Activated CD4-positive, alpha-beta T cell treated with anti-CD3 and anti-CD28 coated beads for 36 hours (primary cell): ENCODE measurements around the gene CSTPP1. TPM values are rescaled to one million over a fixed set of nuclear protein-coding genes. Genes with fewer than 3 reads are reported as not detected.
"Not testable (repeated sequence)": the region's sequence is repeated elsewhere in the genome, so short reads cannot be mapped to it uniquely, and the experiment has no call there.

Experiments
- ATAC-seq: fragments of 200-7000 bp; cut with Tn5 transposase; one replicate; pipeline ENCODE4 v1.10.0; 2021; ENCODE audit warnings: mild to moderate bottlenecking, moderate library complexity
- CTCF ChIA-PET: fragments of 350-600 bp; sonication (Branson Sonifier 250); formaldehyde crosslinking; loops from one replicate; lab custom pipeline; 2021; ENCODE audit warnings: antibody characterized with exemption; lab: Charles Lee
- POLR2A ChIA-PET: fragments of 350-600 bp; sonication (Branson Sonifier 250); formaldehyde crosslinking; loops from one replicate; lab custom pipeline; 2021; ENCODE audit warnings: antibody characterized with exemption, inconsistent platforms; lab: Charles Lee
- DNase-seq: peaks from one replicate; pipeline ENCODE4 v3.0.0-alpha.2; 2020
- H3K27ac Mint-ChIP-seq: one replicate; pipeline ENCODE4 v1.8.0; 2021; ENCODE audit warnings: mixed read lengths
- H3K27me3 Mint-ChIP-seq: one replicate; pipeline ENCODE4 v1.8.0; 2021; ENCODE audit warnings: mixed read lengths
- H3K36me3 Mint-ChIP-seq: one replicate; pipeline ENCODE4 v1.8.0; 2021; ENCODE audit warnings: low read depth, mixed read lengths
- H3K4me1 Mint-ChIP-seq: one replicate; pipeline ENCODE4 v1.8.0; 2021; ENCODE audit warnings: mixed read lengths
- H3K4me3 Mint-ChIP-seq: one replicate; pipeline ENCODE4 v1.8.0; 2021; ENCODE audit warnings: mild to moderate bottlenecking, moderate library complexity, mixed read lengths
- H3K9me3 Mint-ChIP-seq: one replicate; pipeline ENCODE4 v1.8.0; 2021; ENCODE audit warnings: low read depth, mixed read lengths
- intact Hi-C, 2 experiments: fragments of 100-400 bp; cut with DNase I in 1 of 2; cut with micrococcal nuclease in 1 of 2; formaldehyde crosslinking; loops; one replicate each; pipeline versions ENCODE4 v1.14.2 to v1.15.1; 2022 to 2024; cut with DNase I, micrococcal nuclease
- total RNA-seq, 2 experiments: library from RNA; stranded (reverse); gene quantifications; one replicate each; pipeline ENCODE4 v1.2.3, GENCODE V29; 2021

CSTPP1 gene
- total RNA-seq, 2 experiments from 2014 or later = 17.9 to 18.6 TPM

- DNase-seq (no peak), ATAC-seq (no peak)
- intact Hi-C loops = no loop called here
- peaks cover 5% of the 10 kb centered on the region for H3K36me3 Mint-ChIP-seq
- no peaks in the 10 kb centered on the region for H3K27me3 Mint-ChIP-seq
- H3K4me3 Mint-ChIP-seq = no peak overlapping the region
- peak overlapping the region; percentile 5 for H3K27ac Mint-ChIP-seq
- peaks cover 10% of the 10 kb centered on the region for H3K4me1 Mint-ChIP-seq
- ChIA-PET POLR2A (no interaction called here), CTCF (interaction anchor here (0.7 to 1.8 kb wide), 2 partner anchors 10 to 95 kb away, joined by 3 to 7 read pairs; no protein-coding TSS in a partner anchor)
- no peaks in the 10 kb centered on the region for H3K9me3 Mint-ChIP-seq
Observed at GRCh38 chr11:46953093-46953492, 16.5 kb downstream of the CSTPP1 start.

GRCh38 chr11:46958777-46959176 is 22.2 kb downstream of the CSTPP1 start:
- H3K4me1 Mint-ChIP-seq = no peaks in the 10 kb centered on the region
- H3K27me3 Mint-ChIP-seq = no peaks in the 10 kb centered on the region
- intact Hi-C loops = no loop called here
- H3K36me3 Mint-ChIP-seq = peaks cover 34% of the 10 kb centered on the region
- H3K9me3 Mint-ChIP-seq = peaks cover 4% of the 10 kb centered on the region
- no peak for DNase-seq
- no peak overlapping the region for H3K27ac Mint-ChIP-seq
- ChIA-PET POLR2A (no interaction called here), CTCF (no interaction called here)
- no peak for ATAC-seq
- no peak overlapping the region for H3K4me3 Mint-ChIP-seq

- ATAC-seq (no peak), DNase-seq (no peak)
- H3K36me3 Mint-ChIP-seq = peaks cover 38% of the 10 kb centered on the region
- no peaks in the 10 kb centered on the region for H3K4me1 Mint-ChIP-seq
- peaks cover 4% of the 10 kb centered on the region for H3K9me3 Mint-ChIP-seq
- ChIA-PET CTCF (no interaction called here), POLR2A (no interaction called here)
- no peak overlapping the region for H3K4me3 Mint-ChIP-seq
- H3K27me3 Mint-ChIP-seq = no peaks in the 10 kb centered on the region
- intact Hi-C loops = no loop called here
- no peak overlapping the region for H3K27ac Mint-ChIP-seq
Observed at GRCh38 chr11:46961041-46961440, 24.5 kb downstream of the CSTPP1 start.

GRCh38 chr11:46961886-46962285 is 25.3 kb downstream of the CSTPP1 start:
- H3K36me3 Mint-ChIP-seq = peaks cover 38% of the 10 kb centered on the region
- H3K9me3 Mint-ChIP-seq, intact Hi-C loops, H3K4me1 Mint-ChIP-seq, ATAC-seq, POLR2A ChIA-PET, H3K27me3 Mint-ChIP-seq, DNase-seq, H3K27ac Mint-ChIP-seq, H3K4me3 Mint-ChIP-seq: not testable (repeated sequence)
- CTCF ChIA-PET = interaction anchor here (2.4 kb wide), 1 partner anchor 10 kb away, joined by 7 read pairs; no protein-coding TSS in a partner anchor

- intact Hi-C loops = no loop called here
- H3K9me3 Mint-ChIP-seq = peaks cover 4% of the 10 kb centered on the region
- no peak for ATAC-seq
- no peak for DNase-seq
- ChIA-PET CTCF (interaction anchor here (0.9 to 2.7 kb wide), 4 partner anchors 12 to 44 kb away, joined by 3 to 7 read pairs (median 5); partner anchors contain the start of gene CSTPP1), POLR2A (interaction anchor here (0.7 kb wide), 1 partner anchor 97 kb away, joined by 12 read pairs; no protein-coding TSS in a partner anchor)
- no peak overlapping the region for H3K27ac Mint-ChIP-seq
- H3K4me1 Mint-ChIP-seq = no peaks in the 10 kb centered on the region
- H3K27me3 Mint-ChIP-seq = no peaks in the 10 kb centered on the region
- H3K4me3 Mint-ChIP-seq = no peak overlapping the region
- H3K36me3 Mint-ChIP-seq = peaks cover 28% of the 10 kb centered on the region
Observed at GRCh38 chr11:46963844-46964243, 27.3 kb downstream of the CSTPP1 start.

- no peak for ATAC-seq
- intact Hi-C loops = no loop called here
Observed at GRCh38 chr11:46966773-46967172, 30.2 kb downstream of the CSTPP1 start.

GRCh38 chr11:46967962-46968361 is 31.4 kb downstream of the CSTPP1 start:
- Mint-ChIP-seq H3K36me3 (peaks cover 5% of the 10 kb centered on the region), H3K9me3 (no peaks in the 10 kb centered on the region), H3K27me3 (no peaks in the 10 kb centered on the region), H3K4me1 (no peaks in the 10 kb centered on the region), H3K4me3 (no peak overlapping the region), H3K27ac (no peak overlapping the region)
- POLR2A ChIA-PET = no interaction called here
- DNase-seq (no peak), ATAC-seq (no peak)
- intact Hi-C loops = no loop called here
- CTCF ChIA-PET = interaction anchor here (0.6 kb wide), 1 partner anchor 30 kb away, joined by 3 read pairs; no protein-coding TSS in a partner anchor

More at GRCh38 chr11:46966773-46967172, 30.2 kb downstream of the CSTPP1 start:
- no peak overlapping the region for H3K27ac Mint-ChIP-seq
- ChIA-PET POLR2A (no interaction called here), CTCF (interaction anchor here (0.9 to 1.2 kb wide), 2 partner anchors 8 to 186 kb away, joined by 3 to 4 read pairs; no protein-coding TSS in a partner anchor)
- no peak for DNase-seq
- peaks cover 9% of the 10 kb centered on the region for H3K36me3 Mint-ChIP-seq
- no peak overlapping the region for H3K4me3 Mint-ChIP-seq
- H3K4me1 Mint-ChIP-seq = no peaks in the 10 kb centered on the region
- H3K27me3 Mint-ChIP-seq = no peaks in the 10 kb centered on the region
- H3K9me3 Mint-ChIP-seq = no peaks in the 10 kb centered on the region

GRCh38 chr11:46969379-46969778 is 32.8 kb downstream of the CSTPP1 start:
- POLR2A ChIA-PET = no interaction called here
- no peak overlapping the region for H3K4me3 Mint-ChIP-seq
- intact Hi-C loops = no loop called here
- DNase-seq = no peak
- no peaks in the 10 kb centered on the region for H3K4me1 Mint-ChIP-seq
- no peak for ATAC-seq
- H3K27me3 Mint-ChIP-seq = no peaks in the 10 kb centered on the region
- H3K27ac Mint-ChIP-seq = no peak overlapping the region
- CTCF ChIA-PET = interaction anchor here (0.9 kb wide), 1 partner anchor 87 kb away, joined by 3 read pairs; no protein-coding TSS in a partner anchor
- peaks cover 4% of the 10 kb centered on the region for H3K36me3 Mint-ChIP-seq
- H3K9me3 Mint-ChIP-seq = no peaks in the 10 kb centered on the region

- CTCF ChIA-PET = no interaction called here
- H3K27ac Mint-ChIP-seq = no peak overlapping the region
- H3K36me3 Mint-ChIP-seq = no peaks in the 10 kb centered on the region
- POLR2A ChIA-PET = interaction anchor here (0.7 kb wide), 1 partner anchor 48 kb away, joined by 3 read pairs; no protein-coding TSS in a partner anchor
- no peak for ATAC-seq
- H3K4me3 Mint-ChIP-seq = no peak overlapping the region
- intact Hi-C loops = no loop called here
- H3K27me3 Mint-ChIP-seq = no peaks in the 10 kb centered on the region
- H3K4me1 Mint-ChIP-seq = peaks cover 6% of the 10 kb centered on the region
- no peaks in the 10 kb centered on the region for H3K9me3 Mint-ChIP-seq
- DNase-seq = no peak
Observed at GRCh38 chr11:46970913-46971625, 34.5 kb downstream of the CSTPP1 start.

GRCh38 chr11:46972343-46972742 is 35.8 kb downstream of the CSTPP1 start:
- POLR2A ChIA-PET = no interaction called here
- ATAC-seq = no peak

GRCh38 chr11:46972821-46973220 is 36.3 kb downstream of the CSTPP1 start:
- Mint-ChIP-seq H3K4me3 (no peak overlapping the region), H3K4me1 (peaks cover 6% of the 10 kb centered on the region), H3K36me3 (no peaks in the 10 kb centered on the region), H3K27me3 (no peaks in the 10 kb centered on the region), H3K9me3 (no peaks in the 10 kb centered on the region), H3K27ac (no peak overlapping the region)
- no peak for DNase-seq
- intact Hi-C loops = no loop called here
- ChIA-PET CTCF (interaction anchor here (0.7 kb wide), 1 partner anchor 188 kb away, joined by 3 read pairs; no protein-coding TSS in a partner anchor), POLR2A (no interaction called here)
- no peak for ATAC-seq

More at GRCh38 chr11:46972343-46972742, 35.8 kb downstream of the CSTPP1 start:
- H3K9me3 Mint-ChIP-seq = no peaks in the 10 kb centered on the region
- no peak overlapping the region for H3K4me3 Mint-ChIP-seq
- H3K27ac Mint-ChIP-seq = no peak overlapping the region
- intact Hi-C loops = no loop called here
- H3K36me3 Mint-ChIP-seq = no peaks in the 10 kb centered on the region
- H3K4me1 Mint-ChIP-seq = peaks cover 6% of the 10 kb centered on the region
- CTCF ChIA-PET = interaction anchor here (0.7 kb wide), 1 partner anchor 189 kb away, joined by 3 read pairs; no protein-coding TSS in a partner anchor
- no peaks in the 10 kb centered on the region for H3K27me3 Mint-ChIP-seq
- no peak for DNase-seq
